NCI-H2196 (cell line): ENCODE results near the gene NFE2.
"Not testable (repeated sequence)": the region's sequence is repeated elsewhere in the genome, so short reads cannot be mapped to it uniquely, and the experiment has no call there.

ENCODE experiments used
- DNase-seq: peaks from one replicate; lab custom pipeline; 2025; ENCODE audit not compliant: unreplicated experiment; lab: John Stamatoyannopoulos, UW

The NFE2 gene

DNA sequence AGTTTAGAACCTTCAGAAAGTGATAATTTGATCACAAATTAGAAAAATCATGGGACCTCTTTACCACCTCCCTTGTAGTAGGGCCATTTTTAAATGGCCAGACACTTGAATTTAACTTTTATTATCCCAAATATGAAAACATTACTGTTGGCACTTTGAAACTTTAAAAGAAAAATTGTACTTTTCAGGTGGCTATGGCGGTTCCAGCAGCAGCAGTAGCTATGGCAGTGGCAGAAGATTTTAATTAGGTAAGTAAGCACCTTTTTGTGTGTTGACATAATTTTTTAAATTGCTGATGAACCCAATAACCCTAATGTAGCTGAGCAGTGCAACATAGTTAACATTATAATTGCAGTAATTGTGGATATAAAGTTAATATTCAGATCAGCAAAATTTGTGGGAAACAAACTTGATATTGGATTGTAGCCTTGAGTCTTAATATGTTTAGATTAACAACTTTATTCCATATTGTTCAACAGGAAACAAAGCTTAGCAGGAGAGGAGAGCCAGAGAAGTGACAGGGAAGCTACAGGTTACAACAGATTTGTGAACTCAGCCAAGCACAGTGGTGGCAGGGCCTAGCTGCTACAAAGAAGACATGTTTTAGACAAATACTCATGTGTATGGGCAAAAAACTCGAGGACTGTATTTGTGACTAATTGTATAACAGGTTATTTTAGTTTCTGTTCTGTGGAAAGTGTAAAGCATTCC, 16.6 kb downstream of the NFE2 start:
- not testable (repeated sequence) for DNase-seq

GRCh38 chr12:54282949-54283593, 17.7 kb downstream of the NFE2 start:
- no peak for DNase-seq

GRCh38 chr12:54281694-54282093, 19.1 kb downstream of the NFE2 start:
- not testable (repeated sequence) for DNase-seq

DNA sequence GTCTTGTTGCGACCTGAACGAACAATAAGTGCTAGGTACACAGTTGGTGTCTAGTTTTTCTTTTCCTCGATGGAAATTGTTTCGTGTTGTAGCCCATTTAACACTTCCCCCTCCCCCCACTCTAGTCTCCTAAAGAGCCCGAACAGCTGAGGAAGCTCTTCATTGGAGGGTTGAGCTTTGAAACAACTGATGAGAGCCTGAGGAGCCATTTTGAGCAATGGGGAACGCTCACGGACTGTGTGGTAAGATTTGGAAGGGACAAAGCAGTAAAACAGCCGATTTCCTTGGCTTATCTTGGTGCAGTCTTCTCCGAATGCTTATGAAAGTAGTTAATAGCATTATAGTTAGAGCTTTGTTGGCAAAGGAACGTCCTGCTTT, 19.6 kb downstream of the NFE2 start:
- not testable (repeated sequence) for DNase-seq

DNA sequence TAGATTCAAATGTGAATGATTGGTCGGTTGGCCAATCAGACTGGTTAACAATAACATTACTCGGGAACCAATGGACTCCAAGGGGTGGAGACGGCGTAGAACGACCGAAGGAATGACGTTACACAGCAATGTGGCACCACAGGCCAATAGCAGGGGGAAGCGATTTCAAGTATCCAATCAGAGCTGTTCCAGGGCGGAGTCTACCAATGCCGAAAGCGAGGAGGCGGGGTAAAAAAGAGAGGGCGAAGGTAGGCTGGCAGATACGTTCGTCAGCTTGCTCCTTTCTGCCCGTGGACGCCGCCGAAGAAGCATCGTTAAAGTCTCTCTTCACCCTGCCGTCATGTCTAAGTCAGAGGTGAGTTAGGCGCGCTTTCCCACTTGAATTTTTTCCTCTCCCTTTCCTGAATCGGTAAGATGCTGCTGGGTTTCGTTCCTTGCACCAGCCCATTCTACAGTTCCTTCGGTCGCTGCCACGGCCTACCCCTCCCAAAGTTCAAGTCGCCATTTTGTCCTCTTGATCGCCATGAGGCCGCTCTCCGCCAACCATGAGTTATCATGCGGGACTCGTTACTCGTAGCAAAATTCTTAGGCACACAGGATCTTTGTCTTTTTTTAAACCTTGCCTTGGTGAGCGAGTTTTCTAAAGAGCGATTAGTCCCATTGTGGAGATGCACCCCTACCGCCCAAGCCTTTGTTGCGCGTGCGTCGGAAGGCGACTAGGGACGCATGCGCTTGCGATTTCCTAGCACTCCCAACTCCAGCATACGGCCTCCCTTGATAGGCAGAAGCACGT, 20.2 kb downstream of the NFE2 start, which contains the start of gene HNRNPA1:
Gene HNRNPA1, plus strand, starts transcription at position 259 of the 793 bp plus-strand sequence. Its CDS starts 82 bp downstream, at position 341.
- DNase-seq: peak; percentile 99

DNA sequence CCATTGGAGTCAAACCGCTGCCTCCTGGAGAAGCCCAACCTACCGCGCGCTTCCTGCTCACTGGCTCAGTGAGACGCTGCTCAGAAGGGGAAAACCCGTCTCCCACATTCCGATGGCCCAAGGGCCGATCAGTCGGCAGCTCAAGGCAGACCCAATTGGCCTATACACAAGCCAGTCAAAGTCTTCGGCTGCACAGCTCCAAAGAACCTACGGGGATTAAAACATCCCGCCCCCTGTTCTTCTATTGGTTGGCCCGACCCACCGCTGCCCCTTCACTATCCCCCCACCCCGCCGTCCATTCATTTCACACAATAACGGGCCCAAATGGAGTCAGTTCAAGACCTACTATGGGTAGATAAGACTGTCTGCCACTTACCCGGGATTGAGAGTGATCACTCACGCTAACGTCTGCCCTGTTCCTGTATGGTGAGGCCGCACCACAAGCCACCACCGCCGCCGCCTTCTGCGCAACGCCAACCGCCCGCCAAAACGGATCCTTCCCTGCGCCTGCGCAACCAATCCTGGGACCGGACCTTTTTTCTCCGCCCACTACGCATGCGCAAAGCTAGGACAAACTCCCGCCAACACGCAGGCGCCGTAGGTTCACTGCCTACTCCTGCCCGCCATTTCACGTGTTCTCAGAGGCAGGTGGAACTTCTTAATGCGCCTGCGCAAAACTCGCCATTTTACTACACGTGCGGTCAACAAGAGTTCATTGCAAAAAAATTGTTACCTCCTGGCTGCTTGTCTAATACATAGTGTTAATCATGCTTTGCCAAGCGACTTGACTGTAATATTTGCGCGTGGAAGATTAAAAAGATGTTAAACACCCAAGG, 21.0 kb downstream of the NFE2 start, which contains the start of gene CBX5:
Gene CBX5, minus strand, starts transcription at position 491 of the 836 bp plus-strand sequence. CDS start 22,472 bp downstream, outside the sequence.
- peak; percentile 99 for DNase-seq

DNA sequence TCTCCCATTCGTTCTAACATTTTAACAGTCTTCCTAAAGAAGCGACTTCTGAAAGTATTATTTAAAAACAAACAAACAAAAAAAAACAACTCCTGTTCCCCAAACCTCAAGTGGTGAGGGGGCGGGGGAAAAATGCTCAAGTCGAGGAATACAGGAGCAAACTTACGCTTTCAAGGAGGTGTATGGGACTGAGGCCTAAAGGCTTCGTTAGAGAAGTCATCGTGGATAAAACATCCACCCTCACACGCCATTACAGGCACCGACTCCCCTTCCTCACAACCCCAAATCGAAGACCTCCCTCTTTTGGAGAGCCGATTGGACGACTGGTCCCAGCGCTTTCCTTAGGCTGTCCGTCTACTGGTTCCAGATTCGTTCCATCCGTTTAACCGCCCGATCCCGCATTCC, 21.6 kb downstream of the NFE2 start:
- DNase-seq: no peak

GRCh38 chr12:54277823-54278276, 23.0 kb downstream of the NFE2 start:
- no peak for DNase-seq

GRCh38 chr12:54276368-54276767, 24.4 kb downstream of the NFE2 start:
- DNase-seq: no peak

- no peak for DNase-seq
Observed at GRCh38 chr12:54273981-54274380, 26.8 kb downstream of the NFE2 start.

DNA sequence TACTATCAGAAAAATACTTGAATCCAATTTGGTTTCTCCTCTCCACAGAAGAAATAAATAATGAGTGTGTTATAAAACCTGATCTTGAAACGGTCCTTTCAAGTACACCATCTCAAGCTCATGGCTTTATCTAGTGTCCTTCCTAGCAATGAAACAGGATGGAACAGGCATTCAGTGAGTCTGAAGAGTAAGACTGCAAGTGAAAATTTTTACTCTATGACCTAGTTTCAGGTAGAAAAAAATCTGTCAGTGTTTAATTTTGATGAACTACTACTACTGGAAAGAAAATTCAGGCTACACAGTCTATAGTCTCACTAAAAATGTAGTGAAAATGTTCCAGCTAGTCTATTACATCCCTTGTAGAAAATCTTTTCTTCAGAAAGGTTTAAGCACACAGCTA, 28.6 kb downstream of the NFE2 start:
- no peak for DNase-seq

DNA sequence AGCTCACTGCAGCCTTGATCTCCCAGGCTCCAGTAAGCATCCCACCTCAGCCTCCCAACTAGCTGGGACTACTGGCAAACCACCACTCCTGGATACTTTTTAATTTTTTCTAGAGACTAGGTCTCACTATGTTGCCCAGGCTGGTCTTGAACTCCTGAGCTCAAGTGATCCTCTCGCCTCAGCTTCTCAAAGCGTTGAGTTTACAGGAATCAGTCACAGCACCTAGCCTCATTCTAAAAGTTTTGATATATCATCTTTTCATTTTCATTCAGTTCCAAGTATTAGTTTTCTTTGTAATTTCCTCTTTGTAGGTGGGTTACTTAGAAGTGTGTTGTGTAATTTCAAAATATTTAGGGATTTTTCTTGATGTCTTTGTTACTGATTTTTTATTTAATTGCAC, 30.5 kb downstream of the NFE2 start:
- DNase-seq: no peak

GRCh38 chr12:54266852-54267251, 34.0 kb downstream of the NFE2 start:
- no peak for DNase-seq

DNA sequence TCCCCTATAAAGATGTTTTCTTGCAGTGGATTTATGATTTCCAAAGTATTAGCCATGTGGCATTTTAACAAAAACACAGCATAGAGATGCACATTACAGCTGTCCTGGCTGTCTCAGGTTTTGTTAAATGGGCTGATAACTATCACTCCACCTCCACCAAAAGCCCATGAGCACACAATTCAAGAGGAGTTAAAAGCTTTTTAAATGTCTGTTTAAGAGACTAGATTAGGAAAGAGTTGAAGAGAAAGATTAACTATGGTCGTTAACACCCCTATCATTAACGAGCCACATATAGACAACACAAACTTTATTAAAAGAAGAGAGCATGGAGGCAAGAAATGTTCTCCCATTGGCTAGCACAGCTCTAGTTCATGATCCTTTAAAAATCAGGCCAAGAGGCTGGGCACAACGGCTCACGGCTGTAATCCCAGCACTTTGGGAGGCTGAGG, 35.4 kb downstream of the NFE2 start:
- no peak for DNase-seq

GRCh38 chr12:54262403-54262925, 38.4 kb downstream of the NFE2 start:
- DNase-seq: peak; percentile 16

GRCh38 chr12:54261815-54262402, 38.9 kb downstream of the NFE2 start:
- DNase-seq: no peak

- peak; percentile 95 for DNase-seq
Observed at GRCh38 chr12:54259194-54260011, 41.4 kb downstream of the NFE2 start.

GRCh38 chr12:54258201-54258681, 42.6 kb downstream of the NFE2 start:
- no peak for DNase-seq

DNA sequence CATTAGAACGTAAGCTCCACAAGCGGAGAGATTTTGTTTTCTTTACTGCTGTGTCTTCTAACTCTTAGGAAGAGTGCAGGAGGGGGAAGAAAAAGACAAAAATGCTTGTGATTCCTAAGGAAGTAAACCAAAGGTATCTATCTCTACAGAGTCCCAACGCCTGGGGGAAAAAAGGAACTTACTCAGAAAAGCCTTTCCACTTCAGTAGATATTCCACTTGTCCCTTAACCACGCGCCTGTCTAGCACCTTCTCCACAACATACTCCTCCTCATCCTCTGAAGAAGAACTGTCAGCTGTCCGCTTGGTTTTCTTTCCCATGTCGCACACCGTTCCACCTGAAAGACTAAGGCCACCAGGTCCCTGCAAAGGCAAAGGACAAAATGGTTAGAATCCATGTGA, 43.5 kb downstream of the NFE2 start:
- no peak for DNase-seq
